ENCODE measurements around the gene UBE2E2.

UBE2E2 gene

DNA sequence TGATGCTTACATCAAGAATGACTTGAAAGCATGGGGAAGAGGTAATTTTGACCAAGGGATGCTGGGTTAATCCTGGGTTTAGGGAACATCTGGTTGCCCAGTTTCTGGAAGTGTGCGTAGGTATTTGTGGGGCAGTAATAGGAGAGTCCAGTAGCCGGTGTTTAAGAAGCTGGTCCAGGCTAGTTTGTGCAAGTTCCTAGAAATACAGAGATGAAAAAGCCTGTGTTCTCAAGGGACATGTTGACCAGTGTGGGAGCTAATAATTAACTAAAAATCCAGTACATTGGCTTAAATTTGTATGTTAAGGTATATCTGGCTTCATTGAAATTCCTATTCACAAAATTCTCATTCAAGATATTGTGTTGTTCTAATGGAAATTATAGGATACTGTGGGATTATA lies 51.2 kb downstream of the UBE2E2 start:
- Histone ChIP-seq H2BK12ac (ENCODE audit: low read length) (no peak overlapping the region), H2BK15ac (ENCODE audit: low read length) (no peak overlapping the region), H3K79me1 (ENCODE audit: low read depth, low read length) (no peaks in the 10 kb centered on the region), H2AFZ (ENCODE audit: low read length) (no peak overlapping the region), H3K4me2 (ENCODE audit: insufficient read depth, low read length, poor library complexity, severe bottlenecking) (no peak overlapping the region), H2AK5ac (ENCODE audit: low read depth, low read length) (no peak overlapping the region), H3K27me3 (ENCODE audit: control insufficient read depth in 3 of 3, insufficient read depth in 3 of 3, low read depth in 1 of 3, low read length in 3 of 3) (no peaks in the 10 kb centered on the region), H3K4me3 (ENCODE audit: low read length in 2 of 2) (no peak overlapping the region), H3K14ac (ENCODE audit: low read length) (no peak overlapping the region), H3K9me3 (replicated peaks in 1 of 2; ENCODE audit: control insufficient read depth in 2 of 2, insufficient read depth in 1 of 2, low read depth in 1 of 2, low read length in 2 of 2) (peaks cover 0 to 2% of the 10 kb centered on the region in 2 donors), H3K36me3 (replicated peaks in 1 of 2; ENCODE audit: control insufficient read depth in 2 of 2, insufficient read depth in 2 of 2, low read length in 2 of 2) (no peaks in the 10 kb centered on the region), H3K23ac (ENCODE audit: low read depth, low read length, poor library complexity) (no peak overlapping the region), H3K4me1 (ENCODE audit: control insufficient read depth in 2 of 2, insufficient read depth in 1 of 2, low read depth in 1 of 2, low read length in 2 of 2) (no peaks in the 10 kb centered on the region), H3K27ac (replicated peaks; ENCODE audit: low read length) (no peak overlapping the region), H2BK5ac (ENCODE audit: low read length) (no peak overlapping the region), H3K18ac (ENCODE audit: low read length) (no peak overlapping the region), H4K91ac (ENCODE audit: low read depth, low read length, poor library complexity) (no peak overlapping the region), H2BK120ac (ENCODE audit: low read depth, low read length) (no peak overlapping the region), H3K9ac (ENCODE audit: low read depth, low read length, poor library complexity) (no peak overlapping the region), H3K4ac (ENCODE audit: low read length) (no peak overlapping the region), H4K8ac (ENCODE audit: low read depth, low read length) (no peak overlapping the region)
- no peak for DNase-seq (ENCODE audit: low spot score)
- WGBS, 2 donors (ENCODE audit: extremely low coverage in 2 of 2, insufficient read length in 2 of 2, insufficient replicate concordance in 1 of 2) = no CpG with 5 or more reads among the region's 2 CpGs

DNA sequence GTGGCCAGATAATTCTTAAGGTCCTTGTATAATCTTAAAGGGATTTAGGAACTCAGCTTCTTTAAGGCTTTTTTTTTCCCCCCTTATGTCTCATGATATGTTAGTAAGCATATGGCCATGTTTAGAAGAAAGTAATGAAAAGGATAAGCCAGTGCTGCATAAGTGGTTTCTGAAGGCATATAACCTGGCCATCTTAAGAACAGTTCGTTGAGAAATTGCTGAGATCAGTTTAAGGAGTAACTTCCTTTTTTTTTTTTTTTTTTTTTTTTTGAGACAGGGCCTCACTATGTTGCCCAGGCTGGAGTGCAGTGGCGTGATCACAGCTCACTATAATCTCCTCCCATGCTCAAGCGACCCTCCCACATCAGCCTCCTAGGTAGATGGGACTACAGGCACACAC lies 51.7 kb downstream of the UBE2E2 start:
- Histone ChIP-seq H2BK120ac (ENCODE audit: low read depth, low read length) (no peak overlapping the region), H2BK12ac (ENCODE audit: low read length) (no peak overlapping the region), H3K79me1 (ENCODE audit: low read depth, low read length) (no peaks in the 10 kb centered on the region), H3K14ac (ENCODE audit: low read length) (no peak overlapping the region), H2BK5ac (ENCODE audit: low read length) (no peak overlapping the region), H3K4me1 (ENCODE audit: control insufficient read depth in 2 of 2, insufficient read depth in 1 of 2, low read depth in 1 of 2, low read length in 2 of 2) (no peaks in the 10 kb centered on the region), H3K4me3 (ENCODE audit: low read length in 2 of 2) (no peak overlapping the region), H3K23ac (ENCODE audit: low read depth, low read length, poor library complexity) (no peak overlapping the region), H3K27me3 (ENCODE audit: control insufficient read depth in 3 of 3, insufficient read depth in 3 of 3, low read depth in 1 of 3, low read length in 3 of 3) (no peaks in the 10 kb centered on the region), H4K91ac (ENCODE audit: low read depth, low read length, poor library complexity) (no peak overlapping the region), H3K27ac (replicated peaks; ENCODE audit: low read length) (no peak overlapping the region), H3K36me3 (replicated peaks in 1 of 2; ENCODE audit: control insufficient read depth in 2 of 2, insufficient read depth in 2 of 2, low read length in 2 of 2) (no peaks in the 10 kb centered on the region), H2AFZ (ENCODE audit: low read length) (no peak overlapping the region), H3K4ac (ENCODE audit: low read length) (no peak overlapping the region), H2BK15ac (ENCODE audit: low read length) (no peak overlapping the region), H4K8ac (ENCODE audit: low read depth, low read length) (no peak overlapping the region), H3K18ac (ENCODE audit: low read length) (no peak overlapping the region), H3K9ac (ENCODE audit: low read depth, low read length, poor library complexity) (no peak overlapping the region), H3K4me2 (ENCODE audit: insufficient read depth, low read length, poor library complexity, severe bottlenecking) (no peak overlapping the region), H3K9me3 (replicated peaks in 1 of 2; ENCODE audit: control insufficient read depth in 2 of 2, insufficient read depth in 1 of 2, low read depth in 1 of 2, low read length in 2 of 2) (peaks cover 0 to 2% of the 10 kb centered on the region in 2 donors), H2AK5ac (ENCODE audit: low read depth, low read length) (no peak overlapping the region)
- DNase-seq (ENCODE audit: low spot score) = no peak
- WGBS, 2 donors (ENCODE audit: extremely low coverage in 2 of 2, insufficient read length in 2 of 2, insufficient replicate concordance in 1 of 2) = no CpG with 5 or more reads among the region's 3 CpGs

DNA sequence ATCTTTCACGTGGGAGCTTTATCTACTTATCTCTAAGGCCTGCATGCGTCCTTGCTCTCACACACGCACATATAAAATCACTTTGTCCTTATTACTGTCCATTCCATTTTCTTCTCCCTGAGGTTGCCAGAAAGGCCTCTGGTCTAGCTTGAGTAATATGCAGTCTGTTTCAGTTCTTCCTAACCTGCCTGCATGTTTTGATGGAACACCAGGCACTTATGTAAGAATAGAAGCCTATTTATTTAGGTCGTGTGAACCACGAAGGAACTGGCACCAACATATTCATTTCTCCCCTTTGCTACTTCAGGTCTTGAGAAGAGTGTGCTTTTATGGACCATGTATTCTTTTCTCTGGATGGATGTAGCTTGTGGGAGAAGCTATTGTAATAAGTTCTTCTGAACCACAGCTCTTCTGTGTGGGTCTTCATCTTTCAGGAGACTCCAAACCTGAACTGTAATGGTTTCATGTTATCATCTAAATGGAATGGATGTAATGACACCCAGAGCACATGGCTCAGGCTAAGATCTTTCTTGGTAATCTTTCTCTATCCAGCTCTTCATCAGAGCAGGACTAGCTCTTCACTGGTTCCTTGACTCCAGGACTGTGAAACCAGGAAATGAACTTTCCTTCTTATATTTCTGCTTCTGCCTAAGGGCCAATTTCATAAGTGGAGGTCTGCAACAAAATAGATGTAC lies 53.8 kb downstream of the UBE2E2 start:
- no peak for DNase-seq (ENCODE audit: low spot score)
- no peak overlapping the region for H3K18ac ChIP-seq (ENCODE audit: low read length)

DNA sequence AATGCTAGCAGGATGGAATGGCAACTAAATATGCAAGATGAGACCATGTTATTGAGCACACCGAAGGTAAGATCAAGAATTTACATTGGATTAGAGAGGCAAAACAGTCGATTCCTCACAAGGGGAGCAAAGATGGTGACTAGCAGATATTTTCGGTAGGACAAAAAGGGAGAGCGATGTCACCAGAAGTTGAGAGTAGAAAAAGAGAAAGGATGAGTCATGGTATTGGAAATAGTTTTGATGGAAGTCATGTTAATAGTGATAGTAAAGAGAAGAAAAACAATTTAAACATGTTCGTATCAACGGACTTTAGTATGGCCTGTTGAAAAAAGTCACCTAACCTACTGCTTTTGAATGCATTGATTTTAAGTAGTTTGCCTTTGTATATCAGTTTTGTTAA lies 55.0 kb downstream of the UBE2E2 start:
- no peak for DNase-seq (ENCODE audit: low spot score)
- peaks cover 0 to 2% of the 10 kb centered on the region in 2 donors for H3K9me3 ChIP-seq (replicated peaks in 1 of 2; ENCODE audit: control insufficient read depth in 2 of 2, insufficient read depth in 1 of 2, low read depth in 1 of 2, low read length in 2 of 2)
- WGBS, 2 donors (ENCODE audit: extremely low coverage in 2 of 2, insufficient read length in 2 of 2, insufficient replicate concordance in 1 of 2) = no CpG with 5 or more reads among the region's 6 CpGs
- H2BK12ac ChIP-seq (ENCODE audit: low read length) = no peak overlapping the region
- H3K18ac ChIP-seq (ENCODE audit: low read length) = no peak overlapping the region
- H3K79me1 ChIP-seq (ENCODE audit: low read depth, low read length) = peaks cover 3% of the 10 kb centered on the region
- H4K8ac ChIP-seq (ENCODE audit: low read depth, low read length) = no peak overlapping the region
- H3K23ac ChIP-seq (ENCODE audit: low read depth, low read length, poor library complexity) = no peak overlapping the region
- H3K9ac ChIP-seq (ENCODE audit: low read depth, low read length, poor library complexity) = no peak overlapping the region
- H2AFZ ChIP-seq (ENCODE audit: low read length) = no peak overlapping the region
- H3K27ac ChIP-seq (replicated peaks; ENCODE audit: low read length) = no peak overlapping the region
- no peaks in the 10 kb centered on the region for H3K36me3 ChIP-seq (replicated peaks in 1 of 2; ENCODE audit: control insufficient read depth in 2 of 2, insufficient read depth in 2 of 2, low read length in 2 of 2)
- no peak overlapping the region for H3K4me3 ChIP-seq (ENCODE audit: low read length in 2 of 2)
- no peak overlapping the region for H3K4ac ChIP-seq (ENCODE audit: low read length)
- no peak overlapping the region for H2BK120ac ChIP-seq (ENCODE audit: low read depth, low read length)
- H2AK5ac ChIP-seq (ENCODE audit: low read depth, low read length) = no peak overlapping the region
- no peak overlapping the region for H2BK15ac ChIP-seq (ENCODE audit: low read length)
- H4K91ac ChIP-seq (ENCODE audit: low read depth, low read length, poor library complexity) = no peak overlapping the region
- H3K4me1 ChIP-seq (ENCODE audit: control insufficient read depth in 2 of 2, insufficient read depth in 1 of 2, low read depth in 1 of 2, low read length in 2 of 2) = no peaks in the 10 kb centered on the region
- H2BK5ac ChIP-seq (ENCODE audit: low read length) = no peak overlapping the region
- H3K4me2 ChIP-seq (ENCODE audit: insufficient read depth, low read length, poor library complexity, severe bottlenecking) = no peak overlapping the region
- H3K14ac ChIP-seq (ENCODE audit: low read length) = no peak overlapping the region
- H3K27me3 ChIP-seq (ENCODE audit: control insufficient read depth in 3 of 3, insufficient read depth in 3 of 3, low read depth in 1 of 3, low read length in 3 of 3) = no peaks in the 10 kb centered on the region

More for the DNA sequence above, 53.8 kb downstream of the UBE2E2 start:
- Histone ChIP-seq H3K9ac (ENCODE audit: low read depth, low read length, poor library complexity) (no peak overlapping the region), H2BK5ac (ENCODE audit: low read length) (no peak overlapping the region), H2BK12ac (ENCODE audit: low read length) (no peak overlapping the region), H2AK5ac (ENCODE audit: low read depth, low read length) (no peak overlapping the region), H3K4me3 (ENCODE audit: low read length in 2 of 2) (no peak overlapping the region), H3K27ac (replicated peaks; ENCODE audit: low read length) (no peak overlapping the region), H2BK15ac (ENCODE audit: low read length) (no peak overlapping the region), H2BK120ac (ENCODE audit: low read depth, low read length) (no peak overlapping the region), H3K23ac (ENCODE audit: low read depth, low read length, poor library complexity) (no peak overlapping the region), H3K9me3 (replicated peaks in 1 of 2; ENCODE audit: control insufficient read depth in 2 of 2, insufficient read depth in 1 of 2, low read depth in 1 of 2, low read length in 2 of 2) (peaks cover 0 to 2% of the 10 kb centered on the region in 2 donors), H2AFZ (ENCODE audit: low read length) (no peak overlapping the region), H3K4ac (ENCODE audit: low read length) (no peak overlapping the region), H3K27me3 (ENCODE audit: control insufficient read depth in 3 of 3, insufficient read depth in 3 of 3, low read depth in 1 of 3, low read length in 3 of 3) (no peaks in the 10 kb centered on the region), H3K36me3 (replicated peaks in 1 of 2; ENCODE audit: control insufficient read depth in 2 of 2, insufficient read depth in 2 of 2, low read length in 2 of 2) (no peaks in the 10 kb centered on the region), H3K4me1 (ENCODE audit: control insufficient read depth in 2 of 2, insufficient read depth in 1 of 2, low read depth in 1 of 2, low read length in 2 of 2) (no peaks in the 10 kb centered on the region), H4K8ac (ENCODE audit: low read depth, low read length) (no peak overlapping the region), H4K91ac (ENCODE audit: low read depth, low read length, poor library complexity) (no peak overlapping the region), H3K4me2 (ENCODE audit: insufficient read depth, low read length, poor library complexity, severe bottlenecking) (no peak overlapping the region), H3K79me1 (ENCODE audit: low read depth, low read length) (peaks cover 3% of the 10 kb centered on the region), H3K14ac (ENCODE audit: low read length) (no peak overlapping the region)
- no CpG with 5 or more reads among the region's 5 CpGs for WGBS, 2 donors (ENCODE audit: extremely low coverage in 2 of 2, insufficient read length in 2 of 2, insufficient replicate concordance in 1 of 2)
